ENCODE measurements around the gene CD226.
"Not testable (repeated sequence)": the region's sequence is repeated elsewhere in the genome, so short reads cannot be mapped to it uniquely, and the experiment has no call there.

The CD226 gene

GRCh38 chr18:69978732-69979715 lies 31.4 kb upstream of the CD226 start:
- peaks cover 23% of the 10 kb centered on the region for H3K4me1 ChIP-seq (ENCODE audit: insufficient read depth, low read length)
- peaks cover 12% of the 10 kb centered on the region for H3K9me3 ChIP-seq (ENCODE audit: insufficient read depth, low read depth, low read length)
- no peak overlapping the region for H3K9ac ChIP-seq (ENCODE audit: low read depth, low read length)
- no peaks in the 10 kb centered on the region for H3K36me3 ChIP-seq (ENCODE audit: insufficient read depth, low read depth, low read length)
- H3K27ac ChIP-seq (ENCODE audit: low read length): no peak overlapping the region
- no peak overlapping the region for H3K4me3 ChIP-seq (ENCODE audit: low read length)
- no peaks in the 10 kb centered on the region for H3K27me3 ChIP-seq (ENCODE audit: insufficient read depth, low read length)

- H3K27ac ChIP-seq (ENCODE audit: low read length); H3K4me3 ChIP-seq (ENCODE audit: low read length); H3K27me3 ChIP-seq (ENCODE audit: insufficient read depth, low read length); H3K36me3 ChIP-seq (ENCODE audit: insufficient read depth, low read depth, low read length); H3K4me1 ChIP-seq (ENCODE audit: insufficient read depth, low read length); H3K9ac ChIP-seq (ENCODE audit: low read depth, low read length): not testable (repeated sequence)
- H3K9me3 ChIP-seq (ENCODE audit: insufficient read depth, low read depth, low read length): peaks cover 12% of the 10 kb centered on the region
Measured at GRCh38 chr18:69975294-69975693, 27.6 kb upstream of the CD226 start.

- Histone ChIP-seq H3K9ac (ENCODE audit: low read depth, low read length) (no peak overlapping the region), H3K4me1 (ENCODE audit: insufficient read depth, low read length) (no peaks in the 10 kb centered on the region), H3K4me3 (ENCODE audit: low read length) (no peak overlapping the region), H3K27me3 (ENCODE audit: insufficient read depth, low read length) (no peaks in the 10 kb centered on the region), H3K36me3 (ENCODE audit: insufficient read depth, low read depth, low read length) (no peaks in the 10 kb centered on the region), H3K27ac (ENCODE audit: low read length) (no peak overlapping the region), H3K9me3 (ENCODE audit: insufficient read depth, low read depth, low read length) (peaks cover 12% of the 10 kb centered on the region)
Measured at GRCh38 chr18:69974365-69974764, 26.7 kb upstream of the CD226 start.

DNA sequence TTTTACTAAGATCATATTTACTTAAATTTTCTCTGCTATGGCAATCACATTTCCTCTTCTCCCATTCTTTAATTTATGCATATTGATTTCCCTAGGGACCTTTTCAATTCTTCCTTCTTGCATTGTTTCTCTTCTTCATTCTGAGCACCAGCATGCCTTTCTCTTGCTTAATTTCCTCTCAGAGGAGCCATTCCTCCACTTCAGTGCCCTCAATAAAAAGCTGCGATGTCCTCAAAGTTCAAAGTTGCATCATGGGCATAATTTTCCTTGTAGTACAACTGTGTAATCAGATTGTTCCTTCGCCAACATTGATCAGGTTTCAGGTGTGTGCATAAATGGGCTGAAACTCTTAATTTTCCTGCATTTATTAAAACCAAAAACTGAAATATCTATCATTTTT lies 21.8 kb upstream of the CD226 start:
- no peak overlapping the region for H3K9ac ChIP-seq (ENCODE audit: low read depth, low read length)
- H3K27me3 ChIP-seq (ENCODE audit: insufficient read depth, low read length): no peaks in the 10 kb centered on the region
- no peaks in the 10 kb centered on the region for H3K4me1 ChIP-seq (ENCODE audit: insufficient read depth, low read length)
- H3K9me3 ChIP-seq (ENCODE audit: insufficient read depth, low read depth, low read length): no peaks in the 10 kb centered on the region; the same call in 1 of the 2 replicates
- no peak overlapping the region for H3K4me3 ChIP-seq (ENCODE audit: low read length)
- no peak overlapping the region for H3K27ac ChIP-seq (ENCODE audit: low read length)
- H3K36me3 ChIP-seq (ENCODE audit: insufficient read depth, low read depth, low read length): no peaks in the 10 kb centered on the region

- no peaks in the 10 kb centered on the region for H3K4me1 ChIP-seq (ENCODE audit: insufficient read depth, low read length)
- no peak overlapping the region for H3K27ac ChIP-seq (ENCODE audit: low read length)
- H3K4me3 ChIP-seq (ENCODE audit: low read length): no peak overlapping the region
Measured at GRCh38 chr18:69968039-69968438, 20.4 kb upstream of the CD226 start.

GRCh38 chr18:69963196-69963595 lies 15.5 kb upstream of the CD226 start:
- no peaks in the 10 kb centered on the region for H3K4me1 ChIP-seq (ENCODE audit: insufficient read depth, low read length)
- H3K4me3 ChIP-seq (ENCODE audit: low read length): no peak overlapping the region
- H3K9me3 ChIP-seq (ENCODE audit: insufficient read depth, low read depth, low read length): no peaks in the 10 kb centered on the region
- no peaks in the 10 kb centered on the region for H3K36me3 ChIP-seq (ENCODE audit: insufficient read depth, low read depth, low read length)
- no peaks in the 10 kb centered on the region for H3K27me3 ChIP-seq (ENCODE audit: insufficient read depth, low read length)
- H3K27ac ChIP-seq (ENCODE audit: low read length): no peak overlapping the region
- no peak overlapping the region for H3K9ac ChIP-seq (ENCODE audit: low read depth, low read length)

More at GRCh38 chr18:69968039-69968438, 20.4 kb upstream of the CD226 start:
- no peaks in the 10 kb centered on the region; the same call in 1 of the 2 replicates for H3K9me3 ChIP-seq (ENCODE audit: insufficient read depth, low read depth, low read length)
- H3K36me3 ChIP-seq (ENCODE audit: insufficient read depth, low read depth, low read length): no peaks in the 10 kb centered on the region
- H3K9ac ChIP-seq (ENCODE audit: low read depth, low read length): no peak overlapping the region
- H3K27me3 ChIP-seq (ENCODE audit: insufficient read depth, low read length): no peaks in the 10 kb centered on the region

DNA sequence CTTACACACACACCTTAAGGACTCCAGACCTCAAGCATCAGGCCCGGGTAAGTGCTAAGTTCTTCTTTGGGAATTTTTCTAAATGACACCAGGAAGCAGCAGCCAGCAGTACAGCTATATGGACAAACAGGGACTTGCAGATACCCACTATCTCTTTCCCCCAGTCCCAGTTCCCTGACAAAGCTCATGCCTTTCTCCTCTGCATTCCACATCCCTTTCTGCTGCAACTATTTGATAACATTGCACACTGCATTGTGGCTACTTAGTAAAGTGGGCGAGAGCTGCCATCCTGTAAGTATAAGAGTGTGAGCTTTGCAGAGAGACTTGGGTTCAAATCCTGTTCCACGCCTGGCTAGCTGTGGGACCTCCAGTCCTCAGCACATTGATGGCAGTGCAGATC lies 14.0 kb upstream of the CD226 start:
- no peaks in the 10 kb centered on the region for H3K36me3 ChIP-seq (ENCODE audit: insufficient read depth, low read depth, low read length)
- no peak overlapping the region for H3K27ac ChIP-seq (ENCODE audit: low read length)
- no peaks in the 10 kb centered on the region for H3K4me1 ChIP-seq (ENCODE audit: insufficient read depth, low read length)
- H3K9ac ChIP-seq (ENCODE audit: low read depth, low read length): no peak overlapping the region
- H3K9me3 ChIP-seq (ENCODE audit: insufficient read depth, low read depth, low read length): no peaks in the 10 kb centered on the region
- H3K27me3 ChIP-seq (ENCODE audit: insufficient read depth, low read length): no peaks in the 10 kb centered on the region
- H3K4me3 ChIP-seq (ENCODE audit: low read length): no peak overlapping the region

DNA sequence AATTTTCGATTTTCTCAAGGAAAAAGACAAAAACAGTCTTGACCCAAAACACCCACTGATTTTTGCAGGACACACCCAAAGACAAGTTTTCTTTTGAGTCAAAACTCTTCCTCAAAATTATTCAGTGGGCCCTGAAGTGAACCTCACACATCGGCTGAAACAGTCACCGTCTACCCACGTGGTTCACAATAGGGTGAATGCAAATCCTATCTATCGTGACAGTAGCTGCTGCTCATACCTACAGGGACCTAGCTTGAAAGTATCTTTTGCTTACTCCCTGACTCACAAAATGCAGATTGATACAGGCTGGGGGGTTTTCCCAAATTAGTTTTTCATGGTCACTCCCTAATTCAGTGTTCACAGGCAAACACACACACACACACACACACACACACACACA lies 10.7 kb upstream of the CD226 start:
- no peak overlapping the region for H3K4me3 ChIP-seq (ENCODE audit: low read length)
- H3K36me3 ChIP-seq (ENCODE audit: insufficient read depth, low read depth, low read length): no peaks in the 10 kb centered on the region
- no peaks in the 10 kb centered on the region for H3K27me3 ChIP-seq (ENCODE audit: insufficient read depth, low read length)
- no peaks in the 10 kb centered on the region for H3K9me3 ChIP-seq (ENCODE audit: insufficient read depth, low read depth, low read length)
- H3K9ac ChIP-seq (ENCODE audit: low read depth, low read length): no peak overlapping the region
- H3K4me1 ChIP-seq (ENCODE audit: insufficient read depth, low read length): no peaks in the 10 kb centered on the region
- H3K27ac ChIP-seq (ENCODE audit: low read length): no peak overlapping the region

- no peaks in the 10 kb centered on the region for H3K4me1 ChIP-seq (ENCODE audit: insufficient read depth, low read length)
- H3K4me3 ChIP-seq (ENCODE audit: low read length): no peak overlapping the region
- H3K9me3 ChIP-seq (ENCODE audit: insufficient read depth, low read depth, low read length): no peaks in the 10 kb centered on the region
- no peaks in the 10 kb centered on the region for H3K27me3 ChIP-seq (ENCODE audit: insufficient read depth, low read length)
- no peak overlapping the region for H3K27ac ChIP-seq (ENCODE audit: low read length)
- no peak overlapping the region for H3K9ac ChIP-seq (ENCODE audit: low read depth, low read length)
- no peaks in the 10 kb centered on the region for H3K36me3 ChIP-seq (ENCODE audit: insufficient read depth, low read depth, low read length)
Measured at GRCh38 chr18:69957747-69958146, 10.1 kb upstream of the CD226 start.

- H3K9ac ChIP-seq (ENCODE audit: low read depth, low read length): no peak overlapping the region
- H3K27me3 ChIP-seq (ENCODE audit: insufficient read depth, low read length): no peaks in the 10 kb centered on the region
- no peak overlapping the region for H3K27ac ChIP-seq (ENCODE audit: low read length)
Measured at GRCh38 chr18:69956665-69957620, 9.3 kb upstream of the CD226 start.

GRCh38 chr18:69956057-69956456 lies 8.4 kb upstream of the CD226 start:
- no peaks in the 10 kb centered on the region for H3K27me3 ChIP-seq (ENCODE audit: insufficient read depth, low read length)
- H3K9ac ChIP-seq (ENCODE audit: low read depth, low read length): no peak overlapping the region
- H3K27ac ChIP-seq (ENCODE audit: low read length): no peak overlapping the region
- H3K4me1 ChIP-seq (ENCODE audit: insufficient read depth, low read length): no peaks in the 10 kb centered on the region
- H3K9me3 ChIP-seq (ENCODE audit: insufficient read depth, low read depth, low read length): no peaks in the 10 kb centered on the region
- H3K4me3 ChIP-seq (ENCODE audit: low read length): no peak overlapping the region
- H3K36me3 ChIP-seq (ENCODE audit: insufficient read depth, low read depth, low read length): no peaks in the 10 kb centered on the region

More at GRCh38 chr18:69956665-69957620, 9.3 kb upstream of the CD226 start:
- Histone ChIP-seq H3K4me3 (ENCODE audit: low read length) (no peak overlapping the region), H3K9me3 (ENCODE audit: insufficient read depth, low read depth, low read length) (no peaks in the 10 kb centered on the region), H3K4me1 (ENCODE audit: insufficient read depth, low read length) (no peaks in the 10 kb centered on the region), H3K36me3 (ENCODE audit: insufficient read depth, low read depth, low read length) (no peaks in the 10 kb centered on the region)

All from iPS-20b (cell line).